ENCODE results near the gene NT5C2. TPM values are rescaled to one million over a fixed set of nuclear protein-coding genes. Genes with fewer than 3 reads are reported as not detected.

Gene NT5C2
- total and polyA plus RNA-seq, 2 of the 8 experiments (the other 6 are each of a cell fraction or from before 2014, with no cell fraction given) = 35.2 to 106 TPM

DNA sequence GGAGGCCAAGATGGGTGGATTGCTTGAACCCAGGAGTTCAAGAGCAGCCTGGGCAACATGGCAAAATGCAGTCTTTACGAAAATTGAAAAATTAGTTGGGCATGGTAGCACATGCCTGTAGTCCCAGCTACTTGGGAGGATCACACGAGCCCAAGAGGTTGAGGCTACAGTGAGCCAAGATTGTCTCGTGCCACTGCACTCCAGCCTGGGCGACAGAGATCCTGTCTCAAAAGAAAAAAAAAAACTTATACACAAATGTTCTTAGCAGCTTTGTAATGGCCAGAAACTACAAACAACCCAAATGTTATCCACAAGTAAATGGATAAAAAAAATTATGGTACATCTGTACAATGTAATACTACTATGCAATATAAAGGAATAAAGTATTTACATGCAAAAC is 12.6 kb downstream of the NT5C2 start:
- H3K14ac ChIP-seq (ENCODE audit: insufficient read length) = no peak overlapping the region
- no peak overlapping the region for H3K18ac ChIP-seq (ENCODE audit: extremely low read depth, low read length)
- FAIRE-seq = no peak
- H2AK5ac ChIP-seq (ENCODE audit: low read depth, low read length) = no peak overlapping the region
- H2AFZ ChIP-seq (ENCODE audit: low read length) = no peak overlapping the region
- H3K56ac ChIP-seq (replicated peaks; ENCODE audit: insufficient read length, low read depth, low read length) = no peak overlapping the region
- H3K9ac ChIP-seq (replicated peaks in 1 of 4; ENCODE audit: extremely low read depth in 1 of 4, low read depth in 3 of 4, low read length in 3 of 4) = no peak overlapping the region
- peaks cover 4% of the 10 kb centered on the region for H3K79me1 ChIP-seq (ENCODE audit: low read depth, low read length)
- TF ChIP-seq BACH1 (IDR thresholded peaks at IDR 0.05; ENCODE audit: low read length) (no peak), RAD21 (IDR thresholded peaks at IDR 0.05 in 1 of 2, conservative IDR thresholded peaks at IDR 0.05 in 1 of 2; ENCODE audit: low read depth in 2 of 2, low read length in 2 of 2) (no peak), HDAC2 (IDR thresholded peaks at IDR 0.05; ENCODE audit: borderline replicate concordance in 1 of 2, low read depth in 2 of 2, low read length in 2 of 2) (no peak), NRF1 (IDR thresholded peaks at IDR 0.05; ENCODE audit: low read depth, low read length) (no peak), TAF1 (IDR thresholded peaks at IDR 0.05; ENCODE audit: low read depth, low read length) (no peak), ASH2L (IDR thresholded peaks at IDR 0.05; ENCODE audit: low read length) (no peak), KDM4A (IDR thresholded peaks at IDR 0.05; ENCODE audit: low read depth, low read length, severe bottlenecking) (no peak), POLR2AphosphoS5 (IDR thresholded peaks at IDR 0.05; ENCODE audit: low read depth, low read length) (no peak), FOSL1 (IDR thresholded peaks at IDR 0.05; ENCODE audit: insufficient read depth, low read depth, low read length) (no peak)
- TF ChIP-seq, protein P1, sequence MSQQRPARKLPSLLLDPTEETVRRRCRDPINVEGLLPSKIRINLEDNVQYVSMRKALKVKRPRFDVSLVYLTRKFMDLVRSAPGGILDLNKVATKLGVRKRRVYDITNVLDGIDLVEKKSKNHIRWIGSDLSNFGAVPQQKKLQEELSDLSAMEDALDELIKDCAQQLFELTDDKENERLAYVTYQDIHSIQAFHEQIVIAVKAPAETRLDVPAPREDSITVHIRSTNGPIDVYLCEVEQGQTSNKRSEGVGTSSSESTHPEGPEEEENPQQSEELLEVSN (IDR thresholded peaks at IDR 0.05) = no peak
- TF ChIP-seq, protein P2, sequence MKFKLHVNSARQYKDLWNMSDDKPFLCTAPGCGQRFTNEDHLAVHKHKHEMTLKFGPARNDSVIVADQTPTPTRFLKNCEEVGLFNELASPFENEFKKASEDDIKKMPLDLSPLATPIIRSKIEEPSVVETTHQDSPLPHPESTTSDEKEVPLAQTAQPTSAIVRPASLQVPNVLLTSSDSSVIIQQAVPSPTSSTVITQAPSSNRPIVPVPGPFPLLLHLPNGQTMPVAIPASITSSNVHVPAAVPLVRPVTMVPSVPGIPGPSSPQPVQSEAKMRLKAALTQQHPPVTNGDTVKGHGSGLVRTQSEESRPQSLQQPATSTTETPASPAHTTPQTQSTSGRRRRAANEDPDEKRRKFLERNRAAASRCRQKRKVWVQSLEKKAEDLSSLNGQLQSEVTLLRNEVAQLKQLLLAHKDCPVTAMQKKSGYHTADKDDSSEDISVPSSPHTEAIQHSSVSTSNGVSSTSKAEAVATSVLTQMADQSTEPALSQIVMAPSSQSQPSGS (IDR thresholded peaks at IDR 0.05; ENCODE audit: low read length) = no peak
- no peak overlapping the region for H4K91ac ChIP-seq (replicated peaks; ENCODE audit: insufficient read length, low read length)
- POLR2A ChIA-PET (ENCODE audit: partially characterized antibody) = interaction anchor here (0.7 kb wide), 1 partner anchor 506 kb away, joined by 3 read pairs; no protein-coding TSS in a partner anchor
- H3K4me3 ChIP-seq (ENCODE audit: extremely low read depth in 1 of 4, insufficient read depth in 2 of 4, low read depth in 3 of 4, low read length in 4 of 4) = no peak overlapping the region
- no peak overlapping the region for H2BK20ac ChIP-seq (ENCODE audit: low read length)
- H3K4ac ChIP-seq (replicated peaks; ENCODE audit: insufficient read length, low read depth, low read length) = no peak overlapping the region
- peaks cover 2 to 4% of the 10 kb centered on the region in 2 experiments for H4K20me1 ChIP-seq (replicated peaks in 1 of 2; ENCODE audit: control insufficient read depth in 1 of 2, insufficient read depth in 2 of 2, low read length in 2 of 2)
- H3K4me1 ChIP-seq (replicated peaks in 1 of 4; ENCODE audit: control insufficient read depth in 3 of 4, insufficient read depth in 4 of 4, low read length in 3 of 4) = peaks cover 0 to 8% (median 3%) of the 10 kb centered on the region in 4 experiments; a peak in 1 of 7 replicates
- H4K5ac ChIP-seq (ENCODE audit: insufficient read length, low read depth, low read length) = no peak overlapping the region
- CTCF ChIA-PET (ENCODE audit: partially characterized antibody) = no interaction called here
- peaks cover 2 to 14% (median 4%) of the 10 kb centered on the region in 4 experiments; a peak in 4 of 8 replicates for H3K36me3 ChIP-seq (ENCODE audit: control insufficient read depth in 2 of 4, insufficient read depth in 4 of 4, low read length in 3 of 4)
- no peak overlapping the region for H3K23ac ChIP-seq (ENCODE audit: insufficient read length)
- H2BK15ac ChIP-seq (ENCODE audit: low read length) = no peak overlapping the region
- H3K79me2 ChIP-seq (ENCODE audit: control insufficient read depth in 1 of 2, insufficient read depth in 2 of 2, low read length in 2 of 2) = peaks cover 0 to 60% of the 10 kb centered on the region in 2 experiments; a peak in 2 of 4 replicates
- no peak overlapping the region for H3K4me2 ChIP-seq (ENCODE audit: insufficient read depth in 1 of 2, low read depth in 2 of 2, low read length in 2 of 2)
- no peak overlapping the region for H3K27ac ChIP-seq (ENCODE audit: low read depth, low read length)
- no peak overlapping the region for H2BK12ac ChIP-seq (ENCODE audit: low read depth, low read length)
- no peak overlapping the region for H4K8ac ChIP-seq (ENCODE audit: extremely low read depth, insufficient read depth, low read length)
- no peak for DNase-seq (ENCODE audit: low read depth in 1 of 2, low spot score in 2 of 2)
- WGBS, 2 experiments (ENCODE audit: extremely low coverage in 1 of 2, insufficient coverage in 1 of 2, insufficient read length in 1 of 2, insufficient replicate concordance in 2 of 2, low coverage in 1 of 2, low lambda C conversion rate in 2 of 2, missing lambda C conversion rate in 1 of 2) = 95% methylated on average over 4 of the region's 4 CpGs; no CpG with 5 or more reads in 1 of the 2 experiments
- no peaks in the 10 kb centered on the region for H3K23me2 ChIP-seq (ENCODE audit: low read depth, low read length)
- H2BK120ac ChIP-seq (replicated peaks; ENCODE audit: low read depth, low read length) = no peak overlapping the region
- no peaks in the 10 kb centered on the region for H3K27me3 ChIP-seq (replicated peaks in 1 of 4; ENCODE audit: control insufficient read depth in 3 of 4, extremely low read depth in 1 of 4, insufficient read depth in 3 of 4, low read length in 3 of 4)
- no peaks in the 10 kb centered on the region for H3K9me3 ChIP-seq (ENCODE audit: insufficient read depth in 2 of 2, low read depth in 1 of 2, low read length in 1 of 2)
- no peak overlapping the region for H2BK5ac ChIP-seq (ENCODE audit: low read depth, low read length)
